AG10803 (cell line): ENCODE data around the gene CREBBP.

Experiments
- DNase-seq: peaks from one replicate; pipeline ENCODE4 v3.0.0; 2010; ENCODE audit warnings: low read depth
- H3K4me3 ChIP-seq: 2 replicates; pipeline ENCODE4 v1.5.1; 2011; ENCODE audit warnings: mild to moderate bottlenecking, low read length, control low read depth
- TF ChIP-seq, protein P1 (sequence below): conservative IDR thresholded peaks from 2 replicates; pipeline ENCODE4 v1.5.1; 2011; ENCODE audit warnings: mild to moderate bottlenecking, low read length, control low read depth, inconsistent platforms

Gene CREBBP

GRCh38 chr16:3846087-3846486 lies 34.4 kb downstream of the CREBBP start:
- TF ChIP-seq, protein P1, sequence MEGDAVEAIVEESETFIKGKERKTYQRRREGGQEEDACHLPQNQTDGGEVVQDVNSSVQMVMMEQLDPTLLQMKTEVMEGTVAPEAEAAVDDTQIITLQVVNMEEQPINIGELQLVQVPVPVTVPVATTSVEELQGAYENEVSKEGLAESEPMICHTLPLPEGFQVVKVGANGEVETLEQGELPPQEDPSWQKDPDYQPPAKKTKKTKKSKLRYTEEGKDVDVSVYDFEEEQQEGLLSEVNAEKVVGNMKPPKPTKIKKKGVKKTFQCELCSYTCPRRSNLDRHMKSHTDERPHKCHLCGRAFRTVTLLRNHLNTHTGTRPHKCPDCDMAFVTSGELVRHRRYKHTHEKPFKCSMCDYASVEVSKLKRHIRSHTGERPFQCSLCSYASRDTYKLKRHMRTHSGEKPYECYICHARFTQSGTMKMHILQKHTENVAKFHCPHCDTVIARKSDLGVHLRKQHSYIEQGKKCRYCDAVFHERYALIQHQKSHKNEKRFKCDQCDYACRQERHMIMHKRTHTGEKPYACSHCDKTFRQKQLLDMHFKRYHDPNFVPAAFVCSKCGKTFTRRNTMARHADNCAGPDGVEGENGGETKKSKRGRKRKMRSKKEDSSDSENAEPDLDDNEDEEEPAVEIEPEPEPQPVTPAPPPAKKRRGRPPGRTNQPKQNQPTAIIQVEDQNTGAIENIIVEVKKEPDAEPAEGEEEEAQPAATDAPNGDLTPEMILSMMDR, result no peak
- H3K4me3 ChIP-seq, result no peak overlapping the region
- DNase-seq, result no peak

- DNase-seq, result peak; percentile 73
- TF ChIP-seq, protein P1, result no peak
- H3K4me3 ChIP-seq, result no peak overlapping the region
Measured at GRCh38 chr16:3842994-3843393, 37.5 kb downstream of the CREBBP start.

DNA sequence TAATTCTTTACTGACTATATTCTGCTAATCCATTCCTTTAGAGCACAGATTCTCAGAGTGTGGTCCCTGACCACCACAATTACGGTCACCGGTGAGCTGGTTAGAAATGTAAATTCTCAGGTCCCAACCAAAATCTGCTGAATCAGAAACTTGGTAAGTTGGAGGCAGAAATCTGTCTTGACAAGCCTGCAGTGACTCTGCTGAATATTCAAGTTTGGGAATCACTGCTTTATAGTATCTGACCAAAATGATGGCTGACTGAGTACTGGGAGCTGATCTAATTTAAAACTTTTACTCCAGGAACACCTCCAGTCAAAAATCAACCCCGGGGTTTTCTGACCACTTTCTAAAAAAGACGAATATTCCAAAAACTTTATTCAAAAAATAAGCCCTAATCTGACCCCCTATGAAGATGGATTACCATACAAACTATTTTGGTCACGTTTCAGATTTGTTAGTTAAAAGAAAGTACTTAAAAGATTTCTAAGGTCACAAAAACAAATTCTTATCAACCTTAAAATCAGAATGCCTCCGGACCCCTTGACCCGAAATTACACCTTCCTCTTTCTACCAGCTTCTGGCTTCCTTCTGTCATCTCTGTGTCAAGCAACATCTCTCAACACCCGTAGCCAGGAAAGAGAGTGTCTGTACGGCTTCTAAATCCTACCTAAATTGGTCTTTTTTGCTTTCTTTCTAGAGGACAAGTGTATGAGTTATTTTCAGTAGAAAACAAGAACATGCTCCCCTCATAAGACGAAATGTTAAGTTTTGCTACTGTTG lies 38.6 kb downstream of the CREBBP start:
- DNase-seq, result no peak
- H3K4me3 ChIP-seq, result no peak overlapping the region
- TF ChIP-seq, protein P1, result no peak

- no peak for DNase-seq
- TF ChIP-seq, protein P1, result no peak
Measured at GRCh38 chr16:3839402-3840184, 40.9 kb downstream of the CREBBP start.

DNA sequence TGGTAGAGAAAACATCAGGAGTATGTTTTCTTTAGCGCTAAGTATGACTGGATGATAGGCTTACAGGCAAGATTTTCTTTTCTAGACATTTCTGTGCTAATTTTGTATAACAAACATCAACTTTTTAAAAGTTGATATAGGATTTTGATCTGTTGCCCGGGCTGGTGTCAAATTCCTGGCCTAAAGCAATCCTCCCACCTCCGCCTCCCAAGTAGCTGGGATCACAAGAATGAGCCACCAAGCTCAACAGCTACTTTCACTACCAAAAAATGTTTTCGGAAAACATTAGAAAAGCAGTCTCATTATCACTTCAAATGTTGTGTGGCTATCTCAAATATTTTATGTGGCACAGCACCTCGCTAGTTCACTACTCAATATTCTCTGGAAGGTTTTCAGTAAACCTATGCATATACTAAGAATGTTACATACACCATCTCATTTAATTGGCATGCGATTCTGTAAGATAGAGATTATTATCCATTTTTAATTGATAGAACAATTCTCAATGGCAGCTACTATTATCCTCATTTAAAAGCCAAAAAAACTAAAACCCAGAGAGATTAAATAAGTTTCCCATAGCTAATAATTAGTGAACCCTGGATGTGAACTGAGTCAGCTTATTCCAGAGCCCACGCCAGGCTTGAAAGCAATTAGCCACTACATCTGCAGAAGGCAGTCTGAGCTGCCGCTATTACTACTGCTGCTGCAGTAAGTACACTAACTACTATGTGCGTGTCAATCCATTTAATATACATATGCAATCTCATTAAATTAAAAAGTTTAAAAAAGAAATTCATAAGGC lies 41.7 kb downstream of the CREBBP start:
- no peak overlapping the region for H3K4me3 ChIP-seq
- TF ChIP-seq, protein P1, result no peak
- no peak for DNase-seq

More at GRCh38 chr16:3839402-3840184, 40.9 kb downstream of the CREBBP start:
- H3K4me3 ChIP-seq, result no peak overlapping the region

DNA sequence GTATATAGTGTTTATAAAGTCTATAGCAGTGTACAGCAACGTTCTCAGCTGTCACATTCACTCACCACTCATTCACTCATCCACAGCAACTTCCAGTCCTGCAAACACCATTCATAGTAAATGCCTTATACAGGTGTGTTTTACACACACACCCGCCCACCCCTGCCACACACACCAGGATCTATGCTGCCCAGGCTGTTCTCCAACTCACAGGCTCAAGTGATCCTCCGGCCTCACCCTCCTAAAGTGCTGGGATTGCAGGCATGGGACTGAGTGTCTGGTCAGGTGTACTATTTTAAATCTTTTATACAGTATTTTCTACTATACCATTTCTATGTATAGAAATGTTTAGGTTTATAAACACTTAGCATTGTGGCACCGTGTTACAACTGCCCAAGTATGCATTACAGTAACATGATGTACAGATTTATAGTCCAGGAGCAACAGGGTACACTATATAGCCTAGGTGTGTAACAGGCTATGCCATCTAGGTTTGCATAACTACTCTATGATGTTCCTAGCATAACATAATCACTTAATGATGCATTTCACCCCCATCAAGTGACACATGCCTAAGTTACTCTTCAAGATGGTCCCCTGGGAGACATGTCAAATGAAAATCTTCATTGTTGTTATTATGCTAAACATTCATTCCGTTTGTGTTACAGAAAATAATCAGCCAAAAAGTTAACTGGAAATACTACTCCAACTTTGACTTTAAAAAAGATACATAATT lies 42.5 kb downstream of the CREBBP start:
- TF ChIP-seq, protein P1, result no peak
- no peak for DNase-seq
- no peak overlapping the region for H3K4me3 ChIP-seq
